SK-N-SH treated with all-trans-retinoic acid at 6 μM for 48 hours (cell line): ENCODE results near the gene SWSAP1.

Source experiments
- ARNTL ChIP-seq: fragments of 450-650 bp; formaldehyde crosslinking; IDR thresholded peaks from 2 replicates; pipeline ENCODE4 v1.5.0; 2020; ENCODE audit warnings: low read depth, mild to moderate bottlenecking, moderate library complexity, borderline replicate concordance
- BACH2 ChIP-seq: fragments of 250-450 bp; sonication (Bioruptor Pico); IDR thresholded peaks from 2 replicates; pipeline ENCODE4 v1.9.0; 2021; ENCODE audit warnings: mild to moderate bottlenecking, borderline replicate concordance
- CSDC2 ChIP-seq: fragments of 250-450 bp; sonication (Bioruptor Pico); IDR thresholded peaks from 2 replicates; pipeline ENCODE4 v1.5.0; 2020; ENCODE audit warnings: mild to moderate bottlenecking, moderate library complexity
- ISL1 ChIP-seq: fragments of 250-450 bp; sonication (Bioruptor Pico); IDR thresholded peaks from 2 replicates; pipeline ENCODE4 v2.1.2; 2022; ENCODE audit warnings: mild to moderate bottlenecking, moderate library complexity
- RARB ChIP-seq: fragments of 250-450 bp; sonication (Bioruptor Pico); IDR thresholded peaks from 2 replicates; pipeline ENCODE4 v1.8.0; 2021; ENCODE audit warnings: mild to moderate bottlenecking, moderate library complexity
- SNAI2 ChIP-seq: fragments of 250-450 bp; sonication (Bioruptor Pico); IDR thresholded peaks from 2 replicates; pipeline ENCODE4 v1.5.0; 2020; ENCODE audit warnings: mild to moderate bottlenecking, moderate library complexity
- TCF4 ChIP-seq: fragments of 250-450 bp; sonication (Bioruptor Pico); IDR thresholded peaks from 2 replicates; pipeline ENCODE4 v1.8.0; 2021; ENCODE audit warnings: mild to moderate bottlenecking, moderate library complexity, borderline replicate concordance
- ZFP30 ChIP-seq: fragments of 450-650 bp; formaldehyde crosslinking; IDR thresholded peaks from 2 replicates; pipeline ENCODE4 v1.5.0; 2022; ENCODE audit warnings: mild to moderate bottlenecking, moderate library complexity
- ZNF565 ChIP-seq: fragments of 450-650 bp; formaldehyde crosslinking; conservative IDR thresholded peaks from 2 replicates; pipeline ENCODE4 v1.5.0; 2020; ENCODE audit warnings: low read depth, mild to moderate bottlenecking, moderate library complexity
- TF ChIP-seq, protein P1 (sequence below): fragments of 250-450 bp; sonication (Bioruptor Pico); IDR thresholded peaks from 2 replicates; pipeline ENCODE4 v1.8.0; 2020; ENCODE audit warnings: mild to moderate bottlenecking, moderate library complexity, borderline replicate concordance
- TF ChIP-seq, protein P2 (sequence below): fragments of 250-450 bp; sonication (Bioruptor Pico); IDR thresholded peaks from 2 replicates; pipeline ENCODE4 v1.5.1; 2021; ENCODE audit warnings: mild to moderate bottlenecking, moderate library complexity

DNA sequence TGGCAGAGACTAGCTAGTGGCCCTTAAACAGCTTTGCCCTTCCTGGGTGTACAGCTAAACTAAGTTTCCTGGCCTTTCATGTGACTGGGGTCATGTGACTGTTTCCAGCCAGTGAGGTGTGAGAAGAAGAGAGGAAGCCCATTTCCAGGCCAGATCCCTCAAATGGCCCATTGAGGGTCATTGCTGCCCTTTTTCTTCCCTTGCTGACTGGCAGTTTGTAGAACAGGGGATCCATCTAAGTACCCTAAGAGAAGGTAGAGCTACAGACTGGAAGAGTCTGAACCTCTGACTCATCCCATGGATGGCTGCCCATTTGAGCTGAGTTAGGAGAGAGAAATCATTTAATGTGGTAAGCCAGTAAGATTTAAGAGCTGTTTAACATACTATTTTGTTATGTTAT lies 2.8 kb downstream of the SWSAP1 start:
- TF ChIP-seq SNAI2 (CRISPR knock-in tag): no peak
- TF ChIP-seq ZFP30: no peak
- no peak for TF ChIP-seq TCF4 (CRISPR knock-in tag)
- no peak for TF ChIP-seq ZNF565 (CRISPR knock-in tag)
- no peak for TF ChIP-seq CSDC2 (CRISPR knock-in tag)
- TF ChIP-seq, protein P1, sequence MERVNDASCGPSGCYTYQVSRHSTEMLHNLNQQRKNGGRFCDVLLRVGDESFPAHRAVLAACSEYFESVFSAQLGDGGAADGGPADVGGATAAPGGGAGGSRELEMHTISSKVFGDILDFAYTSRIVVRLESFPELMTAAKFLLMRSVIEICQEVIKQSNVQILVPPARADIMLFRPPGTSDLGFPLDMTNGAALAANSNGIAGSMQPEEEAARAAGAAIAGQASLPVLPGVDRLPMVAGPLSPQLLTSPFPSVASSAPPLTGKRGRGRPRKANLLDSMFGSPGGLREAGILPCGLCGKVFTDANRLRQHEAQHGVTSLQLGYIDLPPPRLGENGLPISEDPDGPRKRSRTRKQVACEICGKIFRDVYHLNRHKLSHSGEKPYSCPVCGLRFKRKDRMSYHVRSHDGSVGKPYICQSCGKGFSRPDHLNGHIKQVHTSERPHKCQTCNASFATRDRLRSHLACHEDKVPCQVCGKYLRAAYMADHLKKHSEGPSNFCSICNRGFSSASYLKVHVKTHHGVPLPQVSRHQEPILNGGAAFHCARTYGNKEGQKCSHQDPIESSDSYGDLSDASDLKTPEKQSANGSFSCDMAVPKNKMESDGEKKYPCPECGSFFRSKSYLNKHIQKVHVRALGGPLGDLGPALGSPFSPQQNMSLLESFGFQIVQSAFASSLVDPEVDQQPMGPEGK (CRISPR knock-in tag): no peak
- TF ChIP-seq ARNTL (CRISPR knock-in tag): no peak
- no peak for TF ChIP-seq BACH2 (CRISPR knock-in tag)
- no peak for TF ChIP-seq ISL1 (CRISPR knock-in tag)
- no peak for TF ChIP-seq RARB (CRISPR knock-in tag)
- TF ChIP-seq, protein P2, sequence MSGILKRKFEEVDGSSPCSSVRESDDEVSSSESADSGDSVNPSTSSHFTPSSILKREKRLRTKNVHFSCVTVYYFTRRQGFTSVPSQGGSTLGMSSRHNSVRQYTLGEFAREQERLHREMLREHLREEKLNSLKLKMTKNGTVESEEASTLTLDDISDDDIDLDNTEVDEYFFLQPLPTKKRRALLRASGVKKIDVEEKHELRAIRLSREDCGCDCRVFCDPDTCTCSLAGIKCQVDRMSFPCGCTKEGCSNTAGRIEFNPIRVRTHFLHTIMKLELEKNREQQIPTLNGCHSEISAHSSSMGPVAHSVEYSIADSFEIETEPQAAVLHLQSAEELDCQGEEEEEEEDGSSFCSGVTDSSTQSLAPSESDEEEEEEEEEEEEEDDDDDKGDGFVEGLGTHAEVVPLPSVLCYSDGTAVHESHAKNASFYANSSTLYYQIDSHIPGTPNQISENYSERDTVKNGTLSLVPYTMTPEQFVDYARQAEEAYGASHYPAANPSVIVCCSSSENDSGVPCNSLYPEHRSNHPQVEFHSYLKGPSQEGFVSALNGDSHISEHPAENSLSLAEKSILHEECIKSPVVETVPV (CRISPR knock-in tag): no peak
